AG09309 (cell line): ENCODE data around the gene PKP4.

Source experiments
- DNase-seq: peaks from one replicate; pipeline ENCODE4 v3.0.0-alpha.2; 2010; ENCODE audit warnings: low read depth
- H3K4me3 ChIP-seq: 2 replicates; pipeline ENCODE4 v1.5.1; 2011; ENCODE audit warnings: mild to moderate bottlenecking, low read depth, low read length, moderate library complexity; ENCODE audit not compliant: control insufficient read depth
- CTCF ChIP-seq: IDR thresholded peaks from 2 replicates; pipeline ENCODE4 v1.5.1; 2011; ENCODE audit warnings: mild to moderate bottlenecking, low read depth, low read length, inconsistent platforms; ENCODE audit not compliant: insufficient read depth, control insufficient read depth; ENCODE audit errors: missing control alignments

PKP4 gene

GRCh38 chr2:158677542-158677941, 220.8 kb downstream of the PKP4 start:
- H3K4me3 ChIP-seq, result no peak overlapping the region
- no peak for TF ChIP-seq CTCF
- no peak for DNase-seq

- DNase-seq, result no peak
- H3K4me3 ChIP-seq, result no peak overlapping the region
- TF ChIP-seq CTCF, result no peak
Observed at GRCh38 chr2:158681816-158682215, 225.1 kb downstream of the PKP4 start.

GRCh38 chr2:158685646-158686045, 228.9 kb downstream of the PKP4 start:
- no peak for DNase-seq
- no peak overlapping the region for H3K4me3 ChIP-seq
- TF ChIP-seq CTCF, result no peak

- H3K4me3 ChIP-seq, result no peak overlapping the region
- DNase-seq, result no peak
- TF ChIP-seq CTCF, result no peak
Observed at GRCh38 chr2:158686210-158686691, 229.5 kb downstream of the PKP4 start.

DNA sequence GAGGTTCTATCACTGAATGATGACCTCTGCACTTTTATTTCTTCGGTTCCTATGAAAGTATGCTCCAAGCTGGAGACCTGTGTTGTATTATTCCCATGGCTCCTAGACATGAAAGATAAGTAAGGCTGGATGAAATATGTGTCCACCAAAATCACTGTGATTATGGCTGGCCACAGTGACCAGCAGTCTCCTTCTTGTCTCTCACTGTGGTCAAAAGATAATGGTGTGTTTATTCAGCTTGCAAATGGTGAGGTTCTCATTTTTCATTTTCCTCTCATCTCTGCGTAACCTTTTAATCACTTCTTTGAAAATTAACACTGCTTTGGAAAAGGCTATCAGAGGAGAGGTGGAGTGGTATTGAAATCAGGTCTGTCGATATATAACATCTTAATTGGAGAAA, 230.6 kb downstream of the PKP4 start:
- TF ChIP-seq CTCF, result no peak
- no peak overlapping the region for H3K4me3 ChIP-seq
- no peak for DNase-seq

- peak; percentile 7 for DNase-seq
- H3K4me3 ChIP-seq, result no peak overlapping the region
- TF ChIP-seq CTCF, result no peak
Observed at GRCh38 chr2:158688721-158689120, 232.0 kb downstream of the PKP4 start.

- H3K4me3 ChIP-seq, result no peak overlapping the region
- no peak for TF ChIP-seq CTCF
- DNase-seq, result no peak
Observed at GRCh38 chr2:158689391-158689790, 232.6 kb downstream of the PKP4 start.
